HK-2 (cell line): ENCODE data around the gene IGSF9B.

Experiments used
- DNase-seq: peaks from one replicate; pipeline ENCODE4 v3.0.0-alpha.2; 2018; ENCODE audit not compliant: unreplicated experiment

Gene IGSF9B

DNA sequence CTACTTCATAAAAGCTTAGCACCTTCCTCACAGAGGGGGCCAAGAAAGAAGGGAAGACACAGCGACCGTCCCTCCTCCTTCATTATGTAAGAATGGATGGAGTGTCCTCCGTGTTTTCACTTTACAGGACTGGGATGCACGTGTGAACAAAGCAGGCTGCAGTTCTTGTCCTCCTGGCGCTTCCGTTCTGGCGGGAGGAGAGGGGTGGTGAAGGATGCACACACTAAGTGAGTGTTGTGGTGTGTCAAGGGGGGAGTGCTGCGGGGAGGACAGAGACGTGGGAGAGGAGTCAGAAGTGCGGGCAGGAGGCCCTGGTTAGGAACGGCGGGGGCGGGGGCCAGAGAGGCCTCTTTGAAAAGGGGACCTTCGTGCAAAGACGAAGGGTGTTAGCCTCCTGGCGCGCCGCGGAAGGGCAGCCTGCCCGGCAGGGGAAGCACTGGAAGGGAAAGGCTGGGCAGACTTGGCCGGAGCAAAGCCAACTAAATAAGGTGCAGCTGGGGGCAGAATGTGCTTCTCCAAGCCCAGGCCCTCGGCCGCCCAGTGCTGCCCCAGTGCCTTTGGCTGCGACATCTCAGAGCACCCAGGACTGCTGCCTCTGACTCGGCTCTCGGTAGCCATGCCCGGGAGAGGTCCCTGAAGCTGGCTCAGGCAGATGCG lies 27.0 kb upstream of the IGSF9B start:
- DNase-seq = no peak

- no peak for DNase-seq
These were observed 26.1 kb upstream of the IGSF9B start for GRCh38 chr11:133982876-133983275.

GRCh38 chr11:133982151-133982550 lies 25.4 kb upstream of the IGSF9B start:
- DNase-seq = no peak

DNA sequence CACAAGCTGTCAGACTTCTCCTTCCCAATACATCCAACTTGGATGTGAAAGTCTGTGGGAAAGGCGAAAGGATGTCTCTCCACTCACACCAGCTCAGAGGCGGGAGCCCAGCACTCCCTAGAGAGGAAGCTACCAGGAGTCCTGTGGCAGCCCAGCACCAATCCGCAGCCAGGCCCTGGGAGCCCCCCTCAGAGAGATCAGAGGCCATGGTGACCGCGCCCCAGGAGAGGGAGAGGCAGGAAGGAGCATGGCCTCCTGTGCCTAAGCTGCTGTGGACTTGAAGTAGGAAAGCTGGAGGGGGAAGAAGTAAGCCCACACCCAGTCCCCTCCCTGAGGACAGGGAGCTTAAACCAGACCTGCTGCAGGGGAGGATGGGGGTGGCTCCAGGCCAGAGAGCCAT lies 24.4 kb upstream of the IGSF9B start:
- DNase-seq = no peak

DNA sequence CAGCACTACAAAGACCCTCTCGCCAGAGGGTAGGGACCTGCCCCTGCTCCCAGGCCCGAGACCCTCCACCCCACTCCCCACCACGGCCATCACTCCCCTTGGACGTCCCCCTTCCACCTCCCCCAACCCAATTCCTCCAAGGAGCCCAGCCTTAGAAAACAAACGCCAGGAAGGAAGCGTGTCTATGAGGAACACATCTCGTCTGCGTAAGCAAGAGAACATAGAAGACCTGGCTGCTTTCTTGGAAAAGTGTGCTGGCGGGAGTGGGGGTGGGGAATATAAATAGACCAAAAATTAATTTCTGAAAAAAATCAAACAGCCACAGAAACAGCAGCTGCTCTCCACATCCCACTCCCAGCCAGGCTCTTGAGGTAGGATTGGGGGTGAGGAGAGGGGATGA lies 23.9 kb upstream of the IGSF9B start:
- DNase-seq = no peak

DNA sequence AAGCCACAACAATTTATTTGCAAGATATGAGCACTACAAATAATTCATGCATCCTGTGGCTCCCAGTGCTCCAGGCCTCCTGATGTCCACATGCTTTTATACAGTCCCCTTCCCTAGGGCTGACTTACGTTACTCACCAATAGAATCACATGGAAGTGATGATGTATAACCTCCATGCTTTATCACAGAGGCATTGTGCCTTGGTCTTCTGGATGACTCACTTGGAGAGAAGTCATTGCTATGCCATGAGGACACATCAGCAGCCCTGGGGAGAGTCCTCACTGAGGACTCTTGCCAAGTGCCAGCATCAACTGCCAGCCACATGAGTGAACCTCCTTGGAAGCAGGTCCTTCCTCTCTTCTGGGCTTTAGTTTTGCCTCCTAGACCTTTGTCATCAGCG lies 22.0 kb upstream of the IGSF9B start:
- no peak for DNase-seq

GRCh38 chr11:133977067-133977677 lies 20.4 kb upstream of the IGSF9B start:
- no peak for DNase-seq

DNA sequence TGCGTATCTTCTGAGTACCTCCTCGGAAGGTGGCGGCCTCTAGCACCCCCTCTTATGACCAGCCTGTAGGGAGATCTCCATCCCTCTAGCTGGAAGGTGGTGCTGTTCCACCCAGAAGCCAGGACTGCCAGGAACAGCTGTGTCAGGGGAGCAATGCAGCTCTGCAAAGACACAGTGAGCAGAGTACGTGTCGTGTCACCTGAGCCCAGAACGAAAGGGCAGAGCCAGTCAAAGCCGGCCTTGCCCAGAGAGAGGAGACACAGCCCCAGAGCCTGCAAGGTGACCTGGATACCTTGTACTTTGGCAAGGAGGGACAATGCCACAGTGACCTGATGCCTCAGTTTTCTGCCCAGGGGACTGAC lies 18.7 kb upstream of the IGSF9B start:
- DNase-seq = no peak

- DNase-seq = no peak
These were observed 18.2 kb upstream of the IGSF9B start for GRCh38 chr11:133974836-133975487.

- no peak for DNase-seq
These were observed 15.1 kb upstream of the IGSF9B start for GRCh38 chr11:133971881-133972280.

GRCh38 chr11:133969112-133969511 lies 12.3 kb upstream of the IGSF9B start:
- no peak for DNase-seq

DNA sequence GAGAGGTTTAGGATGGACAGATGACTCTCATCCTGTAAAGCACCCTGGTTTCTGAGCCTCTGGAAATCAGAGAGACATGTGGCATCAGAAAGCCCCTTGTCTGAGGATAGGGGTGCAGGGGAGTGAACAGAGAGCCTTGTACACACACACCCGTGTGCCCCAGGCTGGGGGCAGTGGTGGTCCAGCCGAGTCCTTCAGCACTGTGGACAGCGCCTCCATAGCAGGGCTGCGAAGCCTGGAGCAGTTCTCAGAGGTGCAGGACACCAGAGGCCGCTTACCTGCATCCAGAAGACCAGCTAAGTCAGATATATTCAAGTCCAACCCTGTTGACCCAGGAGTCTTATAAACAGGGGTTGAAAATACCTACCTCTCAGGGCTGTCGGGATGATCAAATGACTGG lies 11.5 kb upstream of the IGSF9B start:
- DNase-seq = no peak

DNA sequence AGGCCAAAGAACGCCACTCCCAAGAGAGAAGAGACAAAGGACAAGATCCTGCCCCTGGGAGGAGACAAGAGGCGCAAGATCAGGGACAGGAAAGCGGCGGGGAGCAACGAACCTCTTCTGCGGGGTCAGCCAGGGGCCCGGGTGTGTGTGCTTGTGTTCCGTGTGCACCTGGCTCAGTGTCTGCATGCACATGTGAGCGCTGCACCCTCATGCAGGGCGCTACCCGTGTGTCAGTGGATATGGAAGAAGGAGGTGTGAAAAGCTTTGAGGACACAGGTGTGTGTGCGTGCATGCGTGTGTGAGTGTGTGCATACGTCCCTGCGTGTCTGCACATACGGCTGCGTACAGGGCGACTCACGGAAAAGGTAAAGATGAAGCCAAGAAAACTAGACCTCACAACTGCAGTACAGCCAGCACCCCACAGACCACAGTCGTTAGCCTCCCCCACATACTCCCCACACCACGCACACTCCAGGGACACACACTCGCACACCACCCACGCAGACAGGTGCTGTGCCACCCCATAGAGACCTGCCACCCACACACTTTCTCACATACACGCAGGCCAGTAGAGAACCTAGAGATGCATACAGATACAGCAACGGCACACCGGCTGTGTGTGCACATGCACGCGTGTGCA lies 11.0 kb upstream of the IGSF9B start:
- DNase-seq = no peak

DNA sequence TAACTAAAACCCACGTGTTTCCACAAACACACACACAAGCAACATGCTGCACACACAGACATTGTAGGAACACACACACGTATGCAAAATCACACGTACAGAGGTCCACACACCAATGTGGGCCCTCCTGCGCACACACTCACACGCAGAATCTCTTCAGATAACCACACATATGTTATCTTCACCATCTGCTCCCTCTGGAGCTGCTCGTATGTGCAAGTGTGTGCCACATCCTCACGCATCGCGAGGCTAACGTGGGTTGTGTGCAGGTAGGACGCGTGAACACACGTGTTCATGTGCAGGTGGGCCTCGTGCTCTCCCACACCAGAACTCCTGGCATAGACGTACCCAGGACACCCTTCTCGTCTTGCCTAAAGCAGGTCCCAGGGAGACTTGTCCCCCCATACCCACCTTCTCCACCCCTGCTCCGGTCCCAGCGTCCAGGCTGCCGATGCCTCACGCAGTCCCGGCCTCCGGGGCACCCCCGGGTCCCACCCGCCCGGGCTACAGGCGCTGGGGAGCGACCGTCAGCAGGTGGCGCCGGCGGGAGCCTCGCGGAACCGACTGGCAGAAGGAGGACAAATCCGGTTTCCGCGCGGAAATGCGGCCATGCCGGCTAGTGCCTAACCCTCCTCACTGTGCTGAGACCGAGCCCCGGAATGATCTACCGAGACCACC lies 10.3 kb upstream of the IGSF9B start:
- no peak for DNase-seq

DNA sequence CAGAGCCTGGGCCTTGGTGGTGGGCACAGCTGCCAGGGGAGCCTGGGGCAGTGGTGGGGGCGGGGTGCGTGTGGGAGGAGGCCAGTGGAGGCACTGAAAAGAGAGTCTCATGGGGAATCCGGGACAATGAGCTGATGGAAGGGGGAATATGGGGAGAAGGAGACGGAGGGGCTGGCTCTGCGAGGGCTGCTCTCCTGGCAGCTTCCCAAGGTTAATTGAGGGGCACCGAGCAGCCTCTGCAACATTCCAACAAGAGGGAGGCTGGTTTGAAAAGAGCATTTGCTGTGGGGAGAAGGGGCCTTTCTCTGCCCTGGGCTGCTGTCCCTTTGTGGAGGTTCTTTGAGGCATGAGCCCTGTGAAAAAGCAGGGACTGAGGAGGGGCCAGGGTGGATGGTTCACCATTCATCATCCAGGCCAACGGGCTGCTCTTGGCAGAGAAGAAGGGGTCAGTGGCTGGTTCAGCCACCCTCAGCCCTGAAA lies 9.4 kb upstream of the IGSF9B start:
- DNase-seq = no peak

- no peak for DNase-seq
These were observed 8.3 kb upstream of the IGSF9B start for GRCh38 chr11:133965031-133965601.

- DNase-seq = no peak
These were observed 7.6 kb upstream of the IGSF9B start for GRCh38 chr11:133964356-133964755.

DNA sequence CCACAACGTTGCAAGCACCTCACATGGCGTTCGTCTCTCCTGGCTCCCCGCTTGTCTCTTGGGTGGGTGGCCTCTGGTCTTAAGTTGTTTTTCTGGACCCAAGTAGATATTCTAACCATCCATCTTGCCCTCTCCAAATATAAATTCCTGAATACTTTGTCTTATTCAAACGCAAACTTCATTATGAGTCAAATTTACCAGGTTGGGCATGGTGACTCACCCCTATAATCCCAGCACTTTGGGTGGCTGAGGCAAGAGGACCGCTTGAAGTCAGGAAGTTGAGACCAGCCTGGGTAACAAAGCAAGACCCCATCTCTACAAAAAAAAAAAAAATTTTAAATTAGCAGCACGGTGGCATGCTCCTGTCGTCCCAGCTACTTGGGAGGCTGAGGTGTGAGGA lies 5.1 kb upstream of the IGSF9B start:
- DNase-seq = no peak

DNA sequence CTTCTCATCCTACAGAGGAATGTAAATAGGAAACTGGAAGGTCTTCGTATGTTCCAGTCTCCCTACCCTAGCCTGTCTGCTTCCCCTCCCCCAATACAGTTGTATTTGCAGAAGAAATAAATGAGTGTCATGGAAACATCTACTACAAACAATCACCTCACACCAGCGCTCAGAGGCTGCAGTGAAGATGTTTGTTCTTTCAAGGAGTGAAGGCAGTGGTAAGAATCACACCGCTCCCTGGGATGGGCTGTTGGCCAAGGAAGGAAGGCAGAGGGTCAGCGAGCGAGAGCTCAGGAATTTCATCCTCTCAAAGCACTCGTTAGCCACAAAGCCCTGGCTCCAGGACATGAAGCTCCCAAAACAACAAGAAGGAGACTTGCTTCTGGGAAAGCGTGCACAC lies 1.1 kb upstream of the IGSF9B start:
- no peak for DNase-seq

- no peak for DNase-seq
These were observed 785 bp downstream of the IGSF9B start for GRCh38 chr11:133955945-133956421.

DNA sequence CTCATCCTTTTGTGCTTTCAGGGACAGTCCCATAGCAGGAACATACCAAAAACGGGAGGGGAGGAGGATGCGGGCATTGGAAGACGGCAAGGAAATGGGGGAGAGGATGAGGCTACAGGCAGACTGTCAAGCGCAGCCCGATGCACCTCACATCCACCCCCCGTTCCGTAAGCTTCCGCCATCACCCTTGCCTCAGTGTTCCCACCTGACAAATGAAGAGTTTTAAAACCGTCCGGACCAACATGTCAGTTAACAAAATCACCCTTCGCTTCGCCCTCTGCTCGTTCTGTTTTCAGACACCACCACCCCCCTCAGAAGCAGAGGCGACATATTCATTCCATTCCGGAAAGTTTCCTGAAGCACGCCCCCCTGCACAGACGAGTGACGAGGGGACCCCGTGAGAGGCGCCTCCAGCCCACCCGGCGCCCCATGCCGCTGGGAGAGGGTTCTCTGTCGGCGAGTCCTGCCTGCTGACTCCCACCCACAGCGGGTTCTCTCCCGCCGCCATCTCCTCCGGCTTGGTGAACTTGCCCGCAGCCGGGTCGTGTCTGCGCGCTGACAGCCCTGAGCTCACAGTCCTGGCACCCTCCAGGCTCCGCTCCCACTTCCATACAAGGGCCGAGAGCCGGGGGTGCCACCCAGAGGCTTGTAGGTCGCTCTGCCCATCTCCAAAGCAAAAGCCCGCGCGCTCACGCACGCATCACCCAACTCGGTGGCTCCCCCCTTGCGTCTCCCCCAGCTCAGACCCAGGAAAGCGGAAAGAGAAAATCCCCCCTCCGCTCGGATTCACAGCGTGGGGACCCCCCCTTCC lies 1.5 kb downstream of the IGSF9B start:
- DNase-seq = no peak
